SJSA1 (cell line): ENCODE data around the gene DPAGT1. TPM values are rescaled to one million over a fixed set of nuclear protein-coding genes. Genes with fewer than 3 reads are reported as not detected.
A peak's percentile ranks its signal among the peaks of the same experiment; 100 is the strongest.
"Not testable (repeated sequence)": the region's sequence is repeated elsewhere in the genome, so short reads cannot be mapped to it uniquely, and the experiment has no call there.

ENCODE experiments used
- DNase-seq, 2 experiments: peaks; one replicate each; pipeline ENCODE4 v3.0.0-alpha.2; 2015 to 2020; ENCODE audit warnings: low spot score in 2 of 2, low read depth in 1 of 2
- H3K27ac ChIP-seq: fragments of 250-450 bp; sonication (Bioruptor Pico); 2 replicates; pipeline ENCODE4 v1.5.1; 2020; ENCODE audit warnings: mild to moderate bottlenecking, moderate library complexity
- H3K27me3 ChIP-seq: fragments of 250-450 bp; sonication (Bioruptor Pico); replicated peaks from 2 replicates; pipeline ENCODE4 v1.5.1; 2020; ENCODE audit warnings: mild to moderate bottlenecking, moderate library complexity
- H3K36me3 ChIP-seq: fragments of 250-450 bp; sonication (Bioruptor Pico); 2 replicates; pipeline ENCODE4 v1.5.1; 2020; ENCODE audit warnings: mild to moderate bottlenecking
- H3K4me1 ChIP-seq: fragments of 250-450 bp; sonication (Bioruptor Pico); replicated peaks from 2 replicates; pipeline ENCODE4 v1.6.1; 2021; ENCODE audit warnings: mild to moderate bottlenecking
- H3K4me3 ChIP-seq: fragments of 250-450 bp; sonication (Bioruptor Pico); 2 replicates; pipeline ENCODE4 v1.5.1; 2020; ENCODE audit warnings: mild to moderate bottlenecking
- H3K9me3 ChIP-seq: fragments of 250-450 bp; sonication (Bioruptor Pico); replicated peaks from 2 replicates; pipeline ENCODE4 v1.5.1; 2020; ENCODE audit warnings: mild to moderate bottlenecking
- total RNA-seq: library from RNA; depleted of rRNA; stranded (reverse); fragments of >200 nt; shearing (Covaris generic); gene quantifications from 2 replicates; pipeline ENCODE4 v1.2.3, GENCODE V29; 2014

Gene DPAGT1
- total RNA-seq, 1 experiment from 2014 or later: 9.7 TPM

- Histone ChIP-seq H3K9me3 (no peaks in the 10 kb centered on the region), H3K4me1 (peaks cover 15% of the 10 kb centered on the region), H3K27ac (no peak overlapping the region), H3K4me3 (no peak overlapping the region), H3K27me3 (no peaks in the 10 kb centered on the region), H3K36me3 (no peaks in the 10 kb centered on the region; the same call in 1 of the 2 replicates)
- DNase-seq: no peak
Observed at GRCh38 chr11:119109843-119110242, 8.2 kb upstream of the DPAGT1 start.

GRCh38 chr11:119108857-119109221 lies 7.2 kb upstream of the DPAGT1 start:
- no peak overlapping the region for H3K27ac ChIP-seq
- no peak overlapping the region for H3K4me3 ChIP-seq
- no peaks in the 10 kb centered on the region; the same call in 1 of the 2 replicates for H3K36me3 ChIP-seq
- no peaks in the 10 kb centered on the region for H3K27me3 ChIP-seq
- H3K9me3 ChIP-seq: no peaks in the 10 kb centered on the region
- peaks cover 15% of the 10 kb centered on the region for H3K4me1 ChIP-seq
- DNase-seq: no peak

- H3K4me1 ChIP-seq: peaks cover 16% of the 10 kb centered on the region
- H3K27me3 ChIP-seq: no peaks in the 10 kb centered on the region
- H3K36me3 ChIP-seq: no peaks in the 10 kb centered on the region; the same call in 1 of the 2 replicates
- H3K9me3 ChIP-seq: no peaks in the 10 kb centered on the region
- H3K27ac ChIP-seq: no peak overlapping the region
- peak overlapping the region; percentile 76 for H3K4me3 ChIP-seq
- DNase-seq: peak in 1 of 2 experiments; percentile 26
Observed at GRCh38 chr11:119108146-119108856, 6.6 kb upstream of the DPAGT1 start.

GRCh38 chr11:119107538-119108145 lies 6.0 kb upstream of the DPAGT1 start:
- peaks cover 22% of the 10 kb centered on the region for H3K4me1 ChIP-seq
- no peaks in the 10 kb centered on the region; the same call in 1 of the 2 replicates for H3K36me3 ChIP-seq
- H3K4me3 ChIP-seq: peak overlapping the region; percentile 76
- peak in 1 of 2 experiments; percentile 21 for DNase-seq
- no peaks in the 10 kb centered on the region for H3K9me3 ChIP-seq
- no peaks in the 10 kb centered on the region for H3K27me3 ChIP-seq
- no peak overlapping the region for H3K27ac ChIP-seq

- peak; percentile 68 to 77 for DNase-seq
- peak within 1 kb of the TSS; percentile 76 for H3K4me3 ChIP-seq
- H3K4me1 ChIP-seq: peaks cover 22% of the 10 kb centered on the region
- H3K36me3 ChIP-seq: no peaks in the 10 kb centered on the region; the same call in 1 of the 2 replicates
- H3K27me3 ChIP-seq: no peaks in the 10 kb centered on the region
- peak within 1 kb of the TSS; percentile 41; the same call in 1 of the 2 replicates for H3K27ac ChIP-seq
- no peaks in the 10 kb centered on the region for H3K9me3 ChIP-seq
Observed at GRCh38 chr11:119106564-119107537, 5.2 kb upstream of the DPAGT1 start, which contains the start of gene C2CD2L. Gene C2CD2L, plus strand, starts transcription at chr11:119107344. Its CDS starts 398 bp downstream, at chr11:119107742.

GRCh38 chr11:119103793-119104192 lies 2.1 kb upstream of the DPAGT1 start:
- Histone ChIP-seq H3K4me1 (peaks cover 29% of the 10 kb centered on the region), H3K36me3 (no peaks in the 10 kb centered on the region; the same call in 1 of the 2 replicates), H3K4me3 (no peak overlapping the region), H3K9me3 (no peaks in the 10 kb centered on the region), H3K27ac (no peak overlapping the region), H3K27me3 (no peaks in the 10 kb centered on the region)
- DNase-seq: no peak

- H3K4me1 ChIP-seq: peaks cover 25% of the 10 kb centered on the region
- not testable (repeated sequence) for H3K4me3 ChIP-seq, H3K36me3 ChIP-seq, H3K27me3 ChIP-seq, H3K9me3 ChIP-seq, H3K27ac ChIP-seq, DNase-seq
Observed at GRCh38 chr11:119103161-119103664, 1.6 kb upstream of the DPAGT1 start.

GRCh38 chr11:119100994-119101758 lies 477 bp downstream of the DPAGT1 start:
- no peaks in the 10 kb centered on the region for H3K9me3 ChIP-seq
- peaks cover 11% of the 10 kb centered on the region; the same call in 1 of the 2 replicates for H3K36me3 ChIP-seq
- no peak for DNase-seq
- H3K27me3 ChIP-seq: no peaks in the 10 kb centered on the region
- H3K4me1 ChIP-seq: peaks cover 13% of the 10 kb centered on the region
- peak overlapping the region; percentile 98 for H3K27ac ChIP-seq
- H3K4me3 ChIP-seq: peak overlapping the region; percentile 58

GRCh38 chr11:119100246-119100970 lies 1.2 kb downstream of the DPAGT1 start:
- DNase-seq: peak in 1 of 2 experiments; percentile 24
- Histone ChIP-seq H3K27ac (no peak overlapping the region), H3K4me3 (peak overlapping the region; percentile 58), H3K4me1 (peaks cover 18% of the 10 kb centered on the region), H3K9me3 (no peaks in the 10 kb centered on the region), H3K27me3 (no peaks in the 10 kb centered on the region), H3K36me3 (peaks cover 14% of the 10 kb centered on the region; the same call in 1 of the 2 replicates)

- Histone ChIP-seq H3K4me3 (no peak overlapping the region), H3K4me1 (peaks cover 18% of the 10 kb centered on the region)
Observed at GRCh38 chr11:119099711-119100110, 1.9 kb downstream of the DPAGT1 start.

GRCh38 chr11:119095066-119095880 lies 6.4 kb downstream of the DPAGT1 start:
- no peaks in the 10 kb centered on the region for H3K27me3 ChIP-seq
- DNase-seq: peak; percentile 97
- H3K9me3 ChIP-seq: no peaks in the 10 kb centered on the region
- H3K4me1 ChIP-seq: peaks cover 14% of the 10 kb centered on the region
- peaks cover 53% of the 10 kb centered on the region for H3K36me3 ChIP-seq
- H3K27ac ChIP-seq: peak overlapping the region; percentile 83
- H3K4me3 ChIP-seq: peak overlapping the region; percentile 92

More at GRCh38 chr11:119099711-119100110, 1.9 kb downstream of the DPAGT1 start:
- DNase-seq: no peak
- Histone ChIP-seq H3K9me3 (no peaks in the 10 kb centered on the region), H3K27ac (no peak overlapping the region), H3K27me3 (no peaks in the 10 kb centered on the region), H3K36me3 (peaks cover 19% of the 10 kb centered on the region)

GRCh38 chr11:119094816-119095065 lies 6.9 kb downstream of the DPAGT1 start:
- peak overlapping the region; percentile 92 for H3K4me3 ChIP-seq
- DNase-seq: peak; percentile 28 to 67

More at GRCh38 chr11:119094816-119095065, 6.9 kb downstream of the DPAGT1 start:
- Histone ChIP-seq H3K27ac (peak overlapping the region; percentile 83), H3K27me3 (no peaks in the 10 kb centered on the region), H3K4me1 (peaks cover 14% of the 10 kb centered on the region), H3K9me3 (no peaks in the 10 kb centered on the region), H3K36me3 (peaks cover 53% of the 10 kb centered on the region)
